ENCODE data around the gene ASTN2. TPM values are rescaled to one million over a fixed set of nuclear protein-coding genes. Genes with fewer than 3 reads are reported as not detected.

ASTN2 gene
- total RNA-seq, 1 donor from 2014 or later, result 2.8 TPM

DNA sequence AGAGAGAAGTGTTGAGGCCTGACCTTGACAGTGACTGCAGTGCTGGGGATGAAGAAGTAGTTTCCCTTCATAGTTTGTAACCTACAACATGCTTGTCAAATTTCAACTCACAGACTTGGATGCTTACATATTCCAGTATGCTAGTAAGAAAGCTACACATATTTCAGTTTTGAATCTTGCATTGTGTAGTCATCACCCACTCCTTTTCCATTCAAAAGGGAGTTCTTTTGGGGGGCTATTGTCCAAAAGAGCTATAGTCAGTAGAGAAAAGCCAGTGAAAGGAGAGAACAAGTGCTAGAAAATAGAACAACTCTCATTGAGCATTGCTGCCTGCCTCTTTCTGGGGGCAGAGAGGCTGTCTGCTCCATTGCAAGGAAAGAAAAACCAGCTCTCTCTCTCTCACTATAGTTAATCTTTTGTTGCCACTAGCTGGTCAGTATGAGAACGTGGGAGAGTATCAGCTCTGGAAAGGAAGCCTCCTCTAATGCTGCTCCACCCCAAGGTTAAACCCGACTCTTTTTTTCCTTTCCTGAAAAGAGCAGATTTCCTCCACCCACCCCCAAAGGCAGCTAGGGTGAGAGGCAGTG, 7.3 kb downstream of the ASTN2 start:
- H3K4me1 Mint-ChIP-seq, result no peaks in the 10 kb centered on the region
- peaks cover 19% of the 10 kb centered on the region for H3K27me3 Mint-ChIP-seq
- intact Hi-C loops (cut with micrococcal nuclease), result no loop called here
- no peak for DNase-seq
- H3K27ac Mint-ChIP-seq, result no peak overlapping the region
- H3K36me3 Mint-ChIP-seq (ENCODE audit: low read depth), result no peaks in the 10 kb centered on the region
- no peaks in the 10 kb centered on the region for H3K9me3 Mint-ChIP-seq
- no peak overlapping the region for H3K4me3 Mint-ChIP-seq

DNA sequence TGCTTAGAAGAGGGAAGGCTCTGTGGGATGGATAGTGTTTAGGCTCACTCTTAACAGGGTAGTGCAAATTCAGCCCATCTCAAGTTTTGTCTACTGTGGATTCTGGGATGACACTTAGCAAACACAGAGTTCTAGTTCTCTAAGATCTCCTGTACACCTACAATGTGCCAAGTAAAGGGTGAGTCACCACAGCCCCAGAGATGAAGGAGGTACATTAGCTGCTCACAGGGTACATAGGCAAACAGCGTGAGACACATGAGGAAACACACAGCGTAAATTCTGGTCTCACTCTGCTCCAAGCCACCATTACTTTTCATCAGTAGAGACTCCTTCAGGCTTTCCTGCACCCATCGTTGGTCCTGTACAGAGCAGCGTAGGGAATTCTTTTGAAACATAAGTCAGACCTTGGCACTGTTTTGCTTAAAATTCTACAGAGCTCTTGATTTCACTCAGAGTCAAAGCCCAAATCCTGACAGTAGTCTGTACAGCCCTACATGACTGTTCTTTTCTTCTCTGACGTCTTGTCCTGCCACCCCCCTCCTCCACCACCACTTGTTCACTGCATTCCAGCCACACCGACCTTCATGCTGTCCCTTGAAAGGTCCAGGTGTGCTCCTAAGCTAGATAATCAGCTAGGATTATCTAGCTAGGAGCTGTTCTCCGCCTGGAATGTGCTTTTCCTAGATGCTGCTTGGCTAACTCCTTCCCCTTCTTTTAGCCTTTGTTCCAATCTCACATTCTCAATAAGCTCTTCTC, 8.7 kb downstream of the ASTN2 start:
- intact Hi-C loops (cut with micrococcal nuclease), result no loop called here
- H3K9me3 Mint-ChIP-seq, result no peaks in the 10 kb centered on the region
- DNase-seq, result no peak

DNA sequence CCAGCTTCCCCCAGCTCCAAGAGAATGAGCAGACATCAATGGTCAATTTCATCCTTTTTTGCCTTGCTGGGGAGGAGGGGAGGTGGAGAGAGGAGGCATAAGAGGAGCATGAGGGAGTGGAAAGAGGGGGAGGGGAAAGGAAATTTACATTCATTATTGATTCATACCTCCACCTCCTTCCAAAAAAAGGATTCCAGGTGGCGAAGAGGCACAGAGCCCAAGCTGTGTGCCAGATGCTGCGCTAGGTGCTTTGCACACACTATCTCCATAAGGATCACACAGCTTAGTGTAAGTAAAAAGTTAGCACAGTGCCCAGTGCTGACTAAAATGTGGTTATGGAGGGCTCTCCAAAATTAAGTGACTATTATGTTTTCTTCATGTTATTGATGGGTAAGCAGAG, 11.0 kb downstream of the ASTN2 start:
- Mint-ChIP-seq H3K4me1 (no peaks in the 10 kb centered on the region), H3K36me3 (ENCODE audit: low read depth) (no peaks in the 10 kb centered on the region), H3K4me3 (no peak overlapping the region), H3K27ac (no peak overlapping the region), H3K27me3 (peaks cover 3% of the 10 kb centered on the region), H3K9me3 (no peaks in the 10 kb centered on the region)
- intact Hi-C loops (cut with micrococcal nuclease), result no loop called here
- no peak for DNase-seq

More for the DNA sequence above, 8.7 kb downstream of the ASTN2 start:
- no peak overlapping the region for H3K27ac Mint-ChIP-seq
- H3K27me3 Mint-ChIP-seq, result peaks cover 6% of the 10 kb centered on the region
- H3K4me3 Mint-ChIP-seq, result no peak overlapping the region
- H3K4me1 Mint-ChIP-seq, result no peaks in the 10 kb centered on the region
- no peaks in the 10 kb centered on the region for H3K36me3 Mint-ChIP-seq (ENCODE audit: low read depth)

DNA sequence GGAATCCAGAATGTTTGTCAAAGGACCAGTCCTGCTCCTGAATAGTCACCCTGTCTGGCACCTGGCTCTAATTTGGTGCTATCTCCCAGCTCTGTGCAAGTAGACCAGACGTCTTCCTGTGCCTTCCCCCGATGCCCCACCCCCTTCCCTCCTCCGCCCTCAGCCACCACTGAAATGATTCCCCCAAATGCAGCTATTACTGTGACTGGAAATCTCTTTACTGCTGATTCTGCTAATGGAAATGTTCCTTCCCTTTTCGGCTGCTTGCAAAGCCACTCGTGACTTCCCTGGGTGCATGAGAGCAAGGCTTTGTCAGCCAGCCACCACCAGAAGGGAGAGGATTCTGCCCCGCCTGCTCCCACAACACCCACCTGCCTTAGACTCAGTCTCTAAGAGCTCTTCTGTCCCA, 11.4 kb downstream of the ASTN2 start:
- Mint-ChIP-seq H3K27ac (no peak overlapping the region), H3K27me3 (peaks cover 3% of the 10 kb centered on the region), H3K36me3 (ENCODE audit: low read depth) (no peaks in the 10 kb centered on the region), H3K4me1 (no peaks in the 10 kb centered on the region), H3K9me3 (no peaks in the 10 kb centered on the region), H3K4me3 (no peak overlapping the region)
- intact Hi-C loops (cut with micrococcal nuclease), result no loop called here
- no peak for DNase-seq

DNA sequence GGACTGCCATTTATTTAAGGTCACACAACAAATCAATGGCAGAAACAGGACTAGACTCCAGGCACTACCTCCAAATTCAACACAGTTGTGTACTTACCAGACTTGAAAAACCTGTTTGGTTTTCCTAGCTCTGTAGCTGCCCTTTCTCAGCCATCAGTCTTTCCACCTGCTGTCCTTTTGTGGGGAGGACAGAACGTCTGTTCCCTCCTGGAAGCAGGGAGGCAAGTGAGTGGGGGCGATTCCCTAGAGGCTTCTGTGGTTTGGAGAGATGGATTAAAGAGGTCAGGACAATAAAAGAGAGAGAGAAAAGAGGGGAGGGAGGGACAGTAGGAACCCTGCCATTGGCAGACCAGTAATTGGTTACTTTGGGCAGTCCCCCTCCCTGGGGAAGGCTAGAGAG, 14.7 kb downstream of the ASTN2 start:
- Mint-ChIP-seq H3K4me3 (no peak overlapping the region), H3K27me3 (no peaks in the 10 kb centered on the region), H3K9me3 (no peaks in the 10 kb centered on the region), H3K4me1 (no peaks in the 10 kb centered on the region), H3K27ac (no peak overlapping the region), H3K36me3 (ENCODE audit: low read depth) (no peaks in the 10 kb centered on the region)
- intact Hi-C loops (cut with micrococcal nuclease), result no loop called here
- DNase-seq, result no peak

DNA sequence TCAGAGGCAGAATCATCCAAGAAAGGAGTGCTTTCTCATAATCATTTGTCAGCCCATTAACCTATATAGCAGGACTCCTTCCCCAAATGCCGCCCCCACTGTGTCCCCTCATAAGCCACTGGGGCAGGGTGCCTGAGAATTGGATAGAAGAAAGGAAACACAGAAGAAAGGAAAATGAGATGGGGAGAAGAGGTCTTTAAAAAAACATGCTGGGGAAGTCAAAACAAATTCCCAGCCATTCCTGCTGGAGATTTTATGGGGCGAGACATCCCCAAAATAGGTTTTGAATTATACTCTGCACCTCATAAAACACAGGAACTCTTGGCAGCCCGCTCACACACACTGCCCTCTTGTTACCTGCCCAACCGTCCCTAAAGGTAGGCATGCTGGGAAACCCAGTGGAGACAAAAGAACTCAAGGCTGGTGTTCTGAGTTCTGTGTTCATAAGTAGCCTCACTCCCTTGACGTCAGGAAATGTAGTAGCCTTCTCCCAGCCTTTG, 19.7 kb downstream of the ASTN2 start:
- Mint-ChIP-seq H3K27ac (no peak overlapping the region), H3K27me3 (no peaks in the 10 kb centered on the region), H3K36me3 (ENCODE audit: low read depth) (no peaks in the 10 kb centered on the region), H3K9me3 (no peaks in the 10 kb centered on the region), H3K4me1 (no peaks in the 10 kb centered on the region), H3K4me3 (no peak overlapping the region)
- no peak for DNase-seq
- intact Hi-C loops (cut with micrococcal nuclease), result no loop called here

DNA sequence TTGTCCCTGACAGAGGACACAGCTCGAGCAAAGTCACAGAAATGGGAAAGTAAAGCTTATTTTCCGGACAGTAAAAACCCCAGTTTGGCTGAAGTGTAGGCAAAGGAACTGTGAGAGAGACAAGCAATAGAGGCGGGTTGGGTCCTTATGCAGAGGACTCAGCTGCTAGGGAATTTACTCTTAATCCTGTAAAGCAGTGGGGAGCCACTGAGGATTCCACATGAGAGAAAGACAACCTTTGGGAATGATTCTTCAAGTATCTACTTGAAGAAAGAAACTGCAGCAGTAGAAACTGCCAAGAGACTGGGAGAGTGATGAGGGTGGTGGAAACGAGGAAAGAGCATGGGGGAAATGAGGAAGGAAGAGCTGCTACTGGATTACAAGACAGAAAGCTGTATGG, 20.2 kb downstream of the ASTN2 start:
- no peaks in the 10 kb centered on the region for H3K27me3 Mint-ChIP-seq
- intact Hi-C loops (cut with micrococcal nuclease), result no loop called here
- no peak for DNase-seq
- no peaks in the 10 kb centered on the region for H3K36me3 Mint-ChIP-seq (ENCODE audit: low read depth)
- no peaks in the 10 kb centered on the region for H3K9me3 Mint-ChIP-seq
- H3K4me3 Mint-ChIP-seq, result no peak overlapping the region
- no peaks in the 10 kb centered on the region for H3K4me1 Mint-ChIP-seq
- H3K27ac Mint-ChIP-seq, result no peak overlapping the region

DNA sequence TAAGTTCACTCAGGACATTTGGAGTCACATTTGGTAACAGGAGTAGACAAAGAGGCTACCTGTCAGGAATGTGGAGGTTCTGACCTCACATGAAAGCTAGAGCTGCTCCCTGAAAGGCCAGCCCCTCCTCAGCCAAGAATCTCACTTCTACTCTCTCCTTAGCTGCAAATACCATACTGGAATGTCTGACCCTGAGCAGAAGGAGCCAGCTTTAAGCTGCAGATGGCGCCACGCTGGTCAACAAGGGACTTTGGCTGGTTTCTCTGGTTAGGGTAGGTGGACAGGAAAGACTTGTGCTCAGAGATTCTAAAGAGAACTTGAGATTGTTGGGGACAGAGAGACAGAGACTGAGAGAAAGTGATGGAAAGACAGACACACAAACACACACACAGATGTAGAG, 21.9 kb downstream of the ASTN2 start:
- no peaks in the 10 kb centered on the region for H3K4me1 Mint-ChIP-seq
- intact Hi-C loops (cut with micrococcal nuclease), result no loop called here
- H3K9me3 Mint-ChIP-seq, result no peaks in the 10 kb centered on the region
- no peak overlapping the region for H3K4me3 Mint-ChIP-seq
- no peaks in the 10 kb centered on the region for H3K27me3 Mint-ChIP-seq
- DNase-seq, result no peak
- no peak overlapping the region for H3K27ac Mint-ChIP-seq
- H3K36me3 Mint-ChIP-seq (ENCODE audit: low read depth), result no peaks in the 10 kb centered on the region

DNA sequence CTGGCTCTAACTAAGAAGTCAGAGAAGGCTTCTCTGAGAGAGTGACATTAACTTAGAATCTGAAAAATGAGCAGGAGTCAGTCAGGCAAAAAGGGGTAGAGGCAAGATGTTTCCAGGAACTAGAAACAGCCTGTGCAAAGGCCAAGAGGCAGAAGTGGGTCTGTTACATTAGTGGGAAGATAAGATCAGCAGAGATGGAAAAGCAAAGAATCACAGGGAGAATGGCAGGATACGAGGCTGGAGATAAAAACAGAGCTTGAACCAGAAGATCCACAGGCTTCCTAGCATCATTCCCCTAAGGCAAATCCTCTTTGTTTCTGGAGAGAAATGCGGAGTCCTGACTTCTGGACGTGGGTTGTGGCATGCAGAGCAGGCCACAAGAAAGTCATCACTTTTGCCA, 27.4 kb downstream of the ASTN2 start:
- Mint-ChIP-seq H3K36me3 (ENCODE audit: low read depth) (no peaks in the 10 kb centered on the region), H3K4me3 (no peak overlapping the region), H3K9me3 (no peaks in the 10 kb centered on the region), H3K27ac (no peak overlapping the region), H3K4me1 (no peaks in the 10 kb centered on the region), H3K27me3 (no peaks in the 10 kb centered on the region)
- intact Hi-C loops (cut with micrococcal nuclease), result no loop called here
- no peak for DNase-seq

DNA sequence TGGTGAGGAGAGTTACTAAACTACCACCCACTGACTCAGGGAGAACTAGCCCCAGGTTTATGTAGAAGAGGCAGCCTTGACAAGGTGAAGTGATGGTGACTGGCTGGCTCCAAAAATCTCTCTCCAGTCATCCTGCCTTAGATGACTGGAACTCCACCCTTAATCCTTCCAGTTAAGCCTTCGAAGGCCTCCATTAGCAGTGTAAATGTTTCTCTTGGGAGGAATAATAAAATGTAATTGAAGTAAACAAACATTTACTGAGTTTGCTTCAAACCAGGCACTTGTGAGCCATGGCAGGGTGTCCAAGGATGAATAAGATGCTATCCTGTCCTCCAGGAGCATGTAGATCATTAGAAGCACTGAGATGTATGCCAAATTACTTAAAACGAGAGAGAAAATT, 35.5 kb downstream of the ASTN2 start:
- Mint-ChIP-seq H3K4me3 (no peak overlapping the region), H3K27ac (no peak overlapping the region), H3K36me3 (ENCODE audit: low read depth) (no peaks in the 10 kb centered on the region), H3K27me3 (no peaks in the 10 kb centered on the region), H3K4me1 (no peaks in the 10 kb centered on the region), H3K9me3 (no peaks in the 10 kb centered on the region)
- intact Hi-C loops (cut with micrococcal nuclease), result no loop called here
- DNase-seq, result no peak

DNA sequence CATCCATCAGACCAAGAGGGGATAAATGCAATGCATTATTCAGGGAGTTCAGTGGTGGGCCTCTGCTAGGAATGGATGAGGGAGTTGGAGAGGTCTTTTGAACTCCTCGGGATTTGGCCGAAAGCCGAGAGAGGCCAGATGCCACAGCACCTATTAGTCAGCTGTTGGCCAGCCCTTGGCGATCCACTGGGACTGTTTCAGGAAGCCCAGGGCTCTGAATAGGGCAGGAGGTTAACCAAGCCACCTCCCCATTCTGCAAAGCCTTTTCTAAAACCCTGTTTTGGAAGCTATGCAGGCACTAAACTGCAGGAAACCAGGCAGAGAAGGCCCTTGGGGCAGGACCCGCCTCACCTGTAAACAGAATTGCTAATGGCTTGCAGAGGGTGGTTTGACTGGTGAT, 37.8 kb downstream of the ASTN2 start:
- Mint-ChIP-seq H3K27ac (no peak overlapping the region), H3K4me3 (no peak overlapping the region), H3K9me3 (no peaks in the 10 kb centered on the region), H3K36me3 (ENCODE audit: low read depth) (no peaks in the 10 kb centered on the region), H3K27me3 (no peaks in the 10 kb centered on the region), H3K4me1 (no peaks in the 10 kb centered on the region)
- intact Hi-C loops (cut with micrococcal nuclease), result no loop called here
- no peak for DNase-seq

DNA sequence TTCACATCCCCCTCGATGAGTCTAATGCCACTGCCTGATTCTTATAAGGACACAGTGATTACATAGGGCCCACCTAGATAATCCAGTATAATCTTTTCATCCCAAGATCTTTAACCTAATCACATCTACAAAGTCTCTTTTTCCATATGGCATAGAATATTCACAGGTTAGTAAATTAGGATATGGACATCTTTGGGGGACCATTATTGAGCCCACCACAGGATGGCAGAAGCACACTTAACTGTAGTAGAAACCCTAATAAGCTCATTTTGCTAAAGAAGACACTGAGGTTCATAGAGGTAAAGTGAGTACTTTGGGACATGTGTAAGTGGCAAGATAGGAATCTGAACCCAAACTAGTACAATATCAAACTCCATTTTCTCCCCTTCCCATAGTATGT, 38.9 kb downstream of the ASTN2 start:
- Mint-ChIP-seq H3K36me3 (ENCODE audit: low read depth) (no peaks in the 10 kb centered on the region), H3K27me3 (no peaks in the 10 kb centered on the region), H3K4me3 (no peak overlapping the region), H3K9me3 (no peaks in the 10 kb centered on the region), H3K4me1 (no peaks in the 10 kb centered on the region), H3K27ac (no peak overlapping the region)
- DNase-seq, result no peak
- intact Hi-C loops (cut with micrococcal nuclease), result no loop called here

DNA sequence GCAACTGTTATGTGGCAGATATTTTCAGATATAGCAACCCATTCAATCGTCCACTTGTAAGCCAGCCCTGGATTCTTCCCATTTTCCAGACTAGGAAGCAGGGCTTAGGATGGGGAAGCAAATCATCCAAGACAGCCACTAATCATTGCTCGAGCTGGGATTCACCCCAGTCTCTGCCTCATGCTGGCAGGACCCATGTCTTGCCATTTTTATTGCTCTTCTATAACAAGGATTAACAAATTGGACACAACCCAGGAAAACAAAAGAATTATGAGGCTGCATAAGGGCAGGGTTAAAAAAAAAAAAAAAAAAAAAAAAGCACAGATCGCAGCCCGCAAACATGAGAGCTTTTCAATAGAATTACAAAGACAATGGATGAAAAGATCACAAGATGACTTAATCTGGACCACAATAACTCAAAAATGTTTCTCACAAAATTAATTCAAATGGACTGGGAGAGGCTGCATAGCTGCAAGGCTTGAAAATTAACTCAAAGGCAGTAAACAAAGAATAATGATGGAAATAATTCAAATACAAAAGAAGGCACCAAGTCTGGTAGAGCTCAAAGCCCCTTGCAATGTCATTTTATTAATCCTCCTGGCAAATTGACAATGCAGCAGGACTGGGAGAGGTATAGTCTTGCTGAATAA, 40.7 kb downstream of the ASTN2 start:
- Mint-ChIP-seq H3K4me1 (no peaks in the 10 kb centered on the region), H3K4me3 (no peak overlapping the region), H3K27me3 (no peaks in the 10 kb centered on the region), H3K9me3 (no peaks in the 10 kb centered on the region), H3K36me3 (ENCODE audit: low read depth) (no peaks in the 10 kb centered on the region), H3K27ac (no peak overlapping the region)
- no peak for DNase-seq
- intact Hi-C loops (cut with micrococcal nuclease), result no loop called here

DNA sequence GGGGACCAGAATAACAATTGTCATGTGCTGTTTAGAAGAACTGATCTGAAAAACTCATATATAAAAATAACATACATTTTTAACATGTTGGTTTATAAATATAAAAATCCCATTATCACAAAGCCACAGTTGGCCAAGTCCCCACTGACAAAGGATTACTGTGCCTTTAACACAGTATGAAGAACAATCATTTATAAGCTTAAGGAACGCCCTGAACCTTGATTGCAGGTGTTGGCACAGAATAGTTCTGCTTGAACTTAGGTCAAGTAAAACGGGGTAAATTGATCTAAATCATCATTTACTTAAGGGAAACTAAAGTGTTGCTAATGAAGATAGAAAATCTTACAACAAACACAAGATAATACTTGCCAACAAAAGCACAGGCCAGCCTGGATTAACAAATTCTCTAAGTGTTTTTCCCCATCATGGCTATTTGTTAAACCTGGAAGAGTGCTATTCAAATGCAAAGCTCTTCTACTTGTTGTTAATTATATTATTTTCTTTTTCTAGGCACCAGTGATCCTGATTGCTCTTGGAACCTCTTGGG, 46.1 kb downstream of the ASTN2 start:
- intact Hi-C loops (cut with micrococcal nuclease), result no loop called here
- Mint-ChIP-seq H3K36me3 (ENCODE audit: low read depth) (no peaks in the 10 kb centered on the region), H3K27me3 (no peaks in the 10 kb centered on the region), H3K4me3 (no peak overlapping the region), H3K27ac (no peak overlapping the region), H3K4me1 (no peaks in the 10 kb centered on the region), H3K9me3 (no peaks in the 10 kb centered on the region)
- no peak for DNase-seq
